ENCODE results near the gene TDP1. TPM values are rescaled to one million over a fixed set of nuclear protein-coding genes. Genes with fewer than 3 reads are reported as not detected.

TDP1 gene
- total RNA-seq, 4 donors from 2014 or later = 0.75 to 28.3 (median 14.5) TPM

- no peak overlapping the region for H3K4me3 ChIP-seq
- 95 to 96% methylated on average over 9 to 11 of the region's 11 CpGs for WGBS, 2 donors (ENCODE audit: low coverage in 1 of 2)
- no peak overlapping the region for H3K27ac ChIP-seq
- in situ Hi-C loops (cut with MboI; ENCODE audit: low pct_ligation_motif_present in 1 of 4, low pct_unique_long_range_greater_than_20kb in 1 of 4, low sequenced_read_pairs in 3 of 4) = no loop called here
- no peaks in the 10 kb centered on the region for H3K27me3 ChIP-seq
- no peaks in the 10 kb centered on the region for H3K9me3 ChIP-seq
- DNase-seq = no peak
- peaks cover 0 to 11% (median 4%) of the 10 kb centered on the region in 4 donors for H3K36me3 ChIP-seq
- H3K4me1 ChIP-seq = no peaks in the 10 kb centered on the region
- intact Hi-C loops (cut with DNase I; ENCODE audit: low total_unique reads) = no loop called here
- TF ChIP-seq EP300 (IDR thresholded peaks at IDR 0.05; ENCODE audit: low read depth) (no peak), CTCF (IDR thresholded peaks at IDR 0.05) (no peak), POLR2AphosphoS5 (IDR thresholded peaks at IDR 0.05) (no peak), POLR2A (IDR thresholded peaks at IDR 0.05) (no peak)
Measured at GRCh38 chr14:90039253-90040010, 83.7 kb downstream of the TDP1 start.

GRCh38 chr14:90040411-90040810 is 84.7 kb downstream of the TDP1 start:
- intact Hi-C loops (cut with DNase I; ENCODE audit: low total_unique reads) (no loop called here), in situ Hi-C loops (cut with MboI; ENCODE audit: low pct_ligation_motif_present in 1 of 4, low pct_unique_long_range_greater_than_20kb in 1 of 4, low sequenced_read_pairs in 3 of 4) (no loop called here)
- TF ChIP-seq EP300 (IDR thresholded peaks at IDR 0.05; ENCODE audit: low read depth) (no peak), POLR2AphosphoS5 (IDR thresholded peaks at IDR 0.05) (no peak), POLR2A (IDR thresholded peaks at IDR 0.05) (no peak), CTCF (IDR thresholded peaks at IDR 0.05) (no peak)
- 89% methylated on average over 3 of the region's 3 CpGs; no CpG with 5 or more reads in 1 of the 2 donors for WGBS, 2 donors (ENCODE audit: low coverage in 1 of 2)
- no peaks in the 10 kb centered on the region for H3K27me3 ChIP-seq
- no peak for DNase-seq
- no peaks in the 10 kb centered on the region for H3K9me3 ChIP-seq
- H3K27ac ChIP-seq = no peak overlapping the region
- no peaks in the 10 kb centered on the region for H3K4me1 ChIP-seq
- H3K36me3 ChIP-seq = peaks cover 0 to 11% (median 4%) of the 10 kb centered on the region in 4 donors
- no peak overlapping the region for H3K4me3 ChIP-seq

DNA sequence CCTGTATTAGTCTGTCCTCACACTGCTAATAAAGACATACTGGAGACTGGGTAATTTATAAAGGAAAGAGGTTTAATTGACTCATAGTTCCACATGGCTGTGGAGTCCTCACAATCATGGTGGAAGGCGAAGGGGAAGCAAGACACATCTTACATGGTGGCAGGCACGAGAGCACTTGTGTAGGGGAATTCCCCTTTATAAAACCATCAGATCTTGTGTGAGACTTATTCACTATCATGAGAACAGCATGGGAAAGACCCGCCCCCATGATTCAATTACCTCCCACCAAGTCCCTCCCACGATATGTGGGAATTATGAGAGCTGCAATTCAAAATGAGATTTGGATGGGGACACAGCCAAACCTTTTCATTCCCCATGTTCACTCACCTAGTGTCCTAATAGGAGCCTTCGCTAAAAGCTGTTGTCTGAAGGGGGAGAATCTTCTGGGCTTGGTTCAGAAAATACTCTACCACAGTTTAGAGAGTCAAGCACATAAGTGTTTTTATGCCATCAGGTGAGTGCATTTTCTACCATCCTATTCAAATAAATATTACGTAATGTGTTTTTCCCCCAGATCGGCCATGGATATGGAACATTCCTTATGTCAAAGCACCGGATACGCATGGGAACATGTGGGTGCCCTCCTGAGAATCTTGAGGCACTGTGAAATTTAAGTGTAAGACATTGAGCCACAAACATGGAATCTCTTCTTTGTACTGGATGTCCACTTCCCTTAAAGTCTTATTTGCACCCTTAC is 86.9 kb downstream of the TDP1 start:
- Histone ChIP-seq H3K36me3 (peaks cover 0 to 5% (median 0%) of the 10 kb centered on the region in 4 donors), H3K4me3 (no peak overlapping the region), H3K9me3 (no peaks in the 10 kb centered on the region), H3K4me1 (no peaks in the 10 kb centered on the region), H3K27ac (no peak overlapping the region), H3K27me3 (no peaks in the 10 kb centered on the region)
- WGBS, 2 donors (ENCODE audit: low coverage in 1 of 2) = 87 to 92% methylated on average over 9 of the region's 9 CpGs
- TF ChIP-seq POLR2AphosphoS5 (IDR thresholded peaks at IDR 0.05) (no peak), EP300 (IDR thresholded peaks at IDR 0.05; ENCODE audit: low read depth) (no peak), CTCF (IDR thresholded peaks at IDR 0.05) (no peak), POLR2A (IDR thresholded peaks at IDR 0.05) (no peak)
- intact Hi-C loops (cut with DNase I; ENCODE audit: low total_unique reads) (no loop called here), in situ Hi-C loops (cut with MboI; ENCODE audit: low pct_ligation_motif_present in 1 of 4, low pct_unique_long_range_greater_than_20kb in 1 of 4, low sequenced_read_pairs in 3 of 4) (no loop called here)
- DNase-seq = no peak

GRCh38 chr14:90045616-90046015 is 89.9 kb downstream of the TDP1 start:
- no peak for DNase-seq

More at GRCh38 chr14:90045616-90046015, 89.9 kb downstream of the TDP1 start:
- WGBS, 2 donors (ENCODE audit: low coverage in 1 of 2) = 67% methylated on average over 2 of the region's 2 CpGs; no CpG with 5 or more reads in 1 of the 2 donors
- H3K36me3 ChIP-seq = no peaks in the 10 kb centered on the region
- peaks cover 1% of the 10 kb centered on the region for H3K27me3 ChIP-seq
- no peak overlapping the region for H3K4me3 ChIP-seq
- no peaks in the 10 kb centered on the region for H3K9me3 ChIP-seq
- in situ Hi-C loops (cut with MboI; ENCODE audit: low pct_ligation_motif_present in 1 of 4, low pct_unique_long_range_greater_than_20kb in 1 of 4, low sequenced_read_pairs in 3 of 4) (no loop called here), intact Hi-C loops (cut with DNase I; ENCODE audit: low total_unique reads) (no loop called here)
- H3K4me1 ChIP-seq = no peaks in the 10 kb centered on the region
- no peak for TF ChIP-seq POLR2A (IDR thresholded peaks at IDR 0.05)
- TF ChIP-seq CTCF (IDR thresholded peaks at IDR 0.05) = no peak
- TF ChIP-seq POLR2AphosphoS5 (IDR thresholded peaks at IDR 0.05) = no peak
- TF ChIP-seq EP300 (IDR thresholded peaks at IDR 0.05; ENCODE audit: low read depth) = no peak
- H3K27ac ChIP-seq = no peak overlapping the region

Measured in transverse colon (tissue), 4 donors.